Measurements from ENCODE around the gene ACR.
A peak's percentile ranks its signal among the peaks of the same experiment; 100 is the strongest.

Gene ACR

GRCh38 chr22:50703726-50704509, 34.1 kb upstream of the ACR start:
- H3K36me3 ChIP-seq (replicated peaks; ENCODE audit: insufficient read depth, low read length) = no peaks in the 10 kb centered on the region
- no peak for DNase-seq

DNA sequence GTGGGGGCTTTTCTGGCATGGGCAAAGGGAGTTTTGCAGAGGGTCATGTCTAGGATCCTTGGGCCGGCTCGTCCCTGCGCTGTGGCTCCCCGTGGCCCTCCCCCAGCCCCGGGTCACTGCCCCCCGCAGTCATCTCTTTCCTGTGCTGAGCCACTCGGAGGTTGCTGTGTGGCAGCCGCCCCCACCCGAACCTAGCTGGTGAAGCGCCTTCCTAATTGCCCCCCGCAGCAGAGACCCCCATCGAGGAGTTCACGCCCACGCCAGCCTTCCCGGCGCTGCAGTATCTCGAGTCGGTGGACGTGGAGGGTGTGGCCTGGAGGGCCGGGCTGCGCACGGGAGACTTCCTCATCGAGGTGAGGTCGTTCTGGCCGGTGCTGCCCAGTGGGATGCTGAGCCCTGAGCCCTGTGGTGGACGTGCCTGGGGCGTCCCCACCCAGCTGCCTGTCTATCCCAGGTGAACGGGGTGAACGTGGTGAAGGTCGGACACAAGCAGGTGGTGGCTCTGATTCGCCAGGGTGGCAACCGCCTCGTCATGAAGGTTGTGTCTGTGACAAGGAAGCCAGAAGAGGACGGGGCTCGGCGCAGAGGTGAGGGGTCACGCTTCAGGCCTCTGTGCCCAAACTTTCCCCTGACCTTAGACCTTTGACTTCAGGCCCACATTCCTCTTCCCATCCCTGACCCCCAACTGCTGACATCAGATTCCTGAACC, 33.3 kb upstream of the ACR start:
- H3K4me1 ChIP-seq (ENCODE audit: low read length) = peaks cover 10% of the 10 kb centered on the region
- H3K9me2 ChIP-seq (replicated peaks; ENCODE audit: insufficient read depth, low read length) = no peaks in the 10 kb centered on the region
- H3K27ac ChIP-seq (ENCODE audit: low read length) = no peak overlapping the region
- no peaks in the 10 kb centered on the region for H4K20me1 ChIP-seq (ENCODE audit: insufficient read depth, low read length)
- no peak overlapping the region for H2AFZ ChIP-seq (ENCODE audit: low read length)
- no peaks in the 10 kb centered on the region for H3K36me3 ChIP-seq (replicated peaks; ENCODE audit: insufficient read depth, low read length)
- no peak for TF ChIP-seq EZH2phosphoT487 (IDR thresholded peaks at IDR 0.05; ENCODE audit: low read length)
- TF ChIP-seq EZH2 (optimal IDR thresholded peaks at IDR 0.05; ENCODE audit: low read depth, low read length) = no peak
- TF ChIP-seq, protein P1, sequence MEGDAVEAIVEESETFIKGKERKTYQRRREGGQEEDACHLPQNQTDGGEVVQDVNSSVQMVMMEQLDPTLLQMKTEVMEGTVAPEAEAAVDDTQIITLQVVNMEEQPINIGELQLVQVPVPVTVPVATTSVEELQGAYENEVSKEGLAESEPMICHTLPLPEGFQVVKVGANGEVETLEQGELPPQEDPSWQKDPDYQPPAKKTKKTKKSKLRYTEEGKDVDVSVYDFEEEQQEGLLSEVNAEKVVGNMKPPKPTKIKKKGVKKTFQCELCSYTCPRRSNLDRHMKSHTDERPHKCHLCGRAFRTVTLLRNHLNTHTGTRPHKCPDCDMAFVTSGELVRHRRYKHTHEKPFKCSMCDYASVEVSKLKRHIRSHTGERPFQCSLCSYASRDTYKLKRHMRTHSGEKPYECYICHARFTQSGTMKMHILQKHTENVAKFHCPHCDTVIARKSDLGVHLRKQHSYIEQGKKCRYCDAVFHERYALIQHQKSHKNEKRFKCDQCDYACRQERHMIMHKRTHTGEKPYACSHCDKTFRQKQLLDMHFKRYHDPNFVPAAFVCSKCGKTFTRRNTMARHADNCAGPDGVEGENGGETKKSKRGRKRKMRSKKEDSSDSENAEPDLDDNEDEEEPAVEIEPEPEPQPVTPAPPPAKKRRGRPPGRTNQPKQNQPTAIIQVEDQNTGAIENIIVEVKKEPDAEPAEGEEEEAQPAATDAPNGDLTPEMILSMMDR (IDR thresholded peaks at IDR 0.05; ENCODE audit: low read length) = no peak
- H3K27me3 ChIP-seq (replicated peaks; ENCODE audit: insufficient read depth, low read length) = no peaks in the 10 kb centered on the region
- peaks cover 3% of the 10 kb centered on the region; the same call in 1 of the 2 replicates for H3K79me2 ChIP-seq (ENCODE audit: low read length)
- peak overlapping the region; percentile 58; the same call in 1 of the 2 replicates for H3K4me3 ChIP-seq (ENCODE audit: low read length)
- 0 out of 2 replicates have a peak, but pooled peaks cover 5% of the 10 kb centered on the region for H3F3A ChIP-seq (ENCODE audit: insufficient read depth, low read length)
- no peaks in the 10 kb centered on the region for H3K9me3 ChIP-seq (replicated peaks; ENCODE audit: insufficient read depth, low read length)
- H3K4me2 ChIP-seq (ENCODE audit: low read depth, low read length) = peak overlapping the region; percentile 88
- DNase-seq = no peak
- H3K9ac ChIP-seq (ENCODE audit: low read length) = peak overlapping the region; percentile 74; the same call in 1 of the 2 replicates

More at GRCh38 chr22:50703726-50704509, 34.1 kb upstream of the ACR start:
- H3K27me3 ChIP-seq (replicated peaks; ENCODE audit: insufficient read depth, low read length) = no peaks in the 10 kb centered on the region
- no peak overlapping the region for H3K9ac ChIP-seq (ENCODE audit: low read length)
- H4K20me1 ChIP-seq (ENCODE audit: insufficient read depth, low read length) = no peaks in the 10 kb centered on the region
- no peak for TF ChIP-seq EZH2 (optimal IDR thresholded peaks at IDR 0.05; ENCODE audit: low read depth, low read length)
- no peak for TF ChIP-seq EZH2phosphoT487 (IDR thresholded peaks at IDR 0.05; ENCODE audit: low read length)
- TF ChIP-seq, protein P1 (IDR thresholded peaks at IDR 0.05; ENCODE audit: low read length) = no peak
- no peak overlapping the region for H3K4me2 ChIP-seq (ENCODE audit: low read depth, low read length)
- no peak overlapping the region for H2AFZ ChIP-seq (ENCODE audit: low read length)
- no peak overlapping the region for H3K27ac ChIP-seq (ENCODE audit: low read length)
- H3K9me2 ChIP-seq (replicated peaks; ENCODE audit: insufficient read depth, low read length) = no peaks in the 10 kb centered on the region
- peaks cover 3% of the 10 kb centered on the region; the same call in 1 of the 2 replicates for H3K79me2 ChIP-seq (ENCODE audit: low read length)
- 0 out of 2 replicates have a peak, but pooled peaks cover 5% of the 10 kb centered on the region for H3F3A ChIP-seq (ENCODE audit: insufficient read depth, low read length)
- no peak overlapping the region for H3K4me3 ChIP-seq (ENCODE audit: low read length)
- H3K9me3 ChIP-seq (replicated peaks; ENCODE audit: insufficient read depth, low read length) = no peaks in the 10 kb centered on the region
- peaks cover 10% of the 10 kb centered on the region for H3K4me1 ChIP-seq (ENCODE audit: low read length)

DNA sequence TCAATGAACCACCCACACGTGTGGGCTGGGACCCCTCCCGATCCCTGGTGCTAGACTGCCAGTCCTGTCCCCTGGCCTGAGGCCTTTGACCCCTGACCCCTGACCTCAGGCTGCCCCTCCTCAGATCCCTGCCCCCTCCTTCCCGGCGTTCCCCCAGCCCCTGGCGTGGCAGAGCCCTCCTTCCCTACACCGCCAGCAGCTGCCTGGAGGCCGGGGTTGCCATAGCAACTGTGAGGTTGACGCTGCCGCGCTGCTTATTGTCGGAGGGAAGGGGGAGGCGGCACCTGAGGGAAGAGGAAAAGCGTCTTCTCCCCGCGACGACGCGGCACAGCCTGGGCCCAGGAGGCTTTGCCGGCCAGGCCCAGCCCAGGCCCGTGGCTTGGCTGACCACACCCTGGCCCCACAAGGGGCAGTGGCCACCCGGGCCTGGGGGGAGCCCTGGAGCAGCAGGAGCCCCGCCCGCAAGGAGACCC, 32.7 kb upstream of the ACR start:
- DNase-seq = peak; percentile 92
- Histone ChIP-seq H3K27ac (ENCODE audit: low read length) (no peak overlapping the region), H3K4me1 (ENCODE audit: low read length) (peaks cover 10% of the 10 kb centered on the region), H3K9ac (ENCODE audit: low read length) (peak overlapping the region; percentile 74), H3K27me3 (replicated peaks; ENCODE audit: insufficient read depth, low read length) (no peaks in the 10 kb centered on the region), H3K4me2 (ENCODE audit: low read depth, low read length) (peak overlapping the region; percentile 88), H2AFZ (ENCODE audit: low read length) (no peak overlapping the region), H3K9me2 (replicated peaks; ENCODE audit: insufficient read depth, low read length) (no peaks in the 10 kb centered on the region), H4K20me1 (ENCODE audit: insufficient read depth, low read length) (no peaks in the 10 kb centered on the region), H3K79me2 (ENCODE audit: low read length) (peaks cover 3% of the 10 kb centered on the region; the same call in 1 of the 2 replicates), H3K36me3 (replicated peaks; ENCODE audit: insufficient read depth, low read length) (no peaks in the 10 kb centered on the region), H3F3A (ENCODE audit: insufficient read depth, low read length) (0 out of 2 replicates have a peak, but pooled peaks cover 5% of the 10 kb centered on the region), H3K4me3 (ENCODE audit: low read length) (peak overlapping the region; percentile 58), H3K9me3 (replicated peaks; ENCODE audit: insufficient read depth, low read length) (no peaks in the 10 kb centered on the region)
- TF ChIP-seq EZH2 (optimal IDR thresholded peaks at IDR 0.05; ENCODE audit: low read depth, low read length) (no peak), EZH2phosphoT487 (IDR thresholded peaks at IDR 0.05; ENCODE audit: low read length) (no peak)
- TF ChIP-seq, protein P1 (IDR thresholded peaks at IDR 0.05; ENCODE audit: low read length) = no peak
